Measurements from ENCODE around the gene NOS1AP.

- TF ChIP-seq, protein P1, sequence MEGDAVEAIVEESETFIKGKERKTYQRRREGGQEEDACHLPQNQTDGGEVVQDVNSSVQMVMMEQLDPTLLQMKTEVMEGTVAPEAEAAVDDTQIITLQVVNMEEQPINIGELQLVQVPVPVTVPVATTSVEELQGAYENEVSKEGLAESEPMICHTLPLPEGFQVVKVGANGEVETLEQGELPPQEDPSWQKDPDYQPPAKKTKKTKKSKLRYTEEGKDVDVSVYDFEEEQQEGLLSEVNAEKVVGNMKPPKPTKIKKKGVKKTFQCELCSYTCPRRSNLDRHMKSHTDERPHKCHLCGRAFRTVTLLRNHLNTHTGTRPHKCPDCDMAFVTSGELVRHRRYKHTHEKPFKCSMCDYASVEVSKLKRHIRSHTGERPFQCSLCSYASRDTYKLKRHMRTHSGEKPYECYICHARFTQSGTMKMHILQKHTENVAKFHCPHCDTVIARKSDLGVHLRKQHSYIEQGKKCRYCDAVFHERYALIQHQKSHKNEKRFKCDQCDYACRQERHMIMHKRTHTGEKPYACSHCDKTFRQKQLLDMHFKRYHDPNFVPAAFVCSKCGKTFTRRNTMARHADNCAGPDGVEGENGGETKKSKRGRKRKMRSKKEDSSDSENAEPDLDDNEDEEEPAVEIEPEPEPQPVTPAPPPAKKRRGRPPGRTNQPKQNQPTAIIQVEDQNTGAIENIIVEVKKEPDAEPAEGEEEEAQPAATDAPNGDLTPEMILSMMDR (IDR thresholded peaks at IDR 0.05), result peak in 1 of 7 experiments; percentile 8
- TF ChIP-seq POLR2A (IDR thresholded peaks at IDR 0.05) (no peak), EP300 (IDR thresholded peaks at IDR 0.05) (no peak)
Measured at GRCh38 chr1:162197615-162198421, 128.3 kb downstream of the NOS1AP start.

Data from stomach (tissue), 4 donors.